Activated CD4-positive, alpha-beta T cell treated with anti-CD3 and anti-CD28 coated beads, Interleukin-2, amount 50 U/mL, for 16 hours (primary cell): ENCODE data around the gene ZEB2.

Source experiments
- DNase-seq: peaks from one replicate; pipeline ENCODE4 v3.0.0-alpha.2; 2020

The ZEB2 gene

DNA sequence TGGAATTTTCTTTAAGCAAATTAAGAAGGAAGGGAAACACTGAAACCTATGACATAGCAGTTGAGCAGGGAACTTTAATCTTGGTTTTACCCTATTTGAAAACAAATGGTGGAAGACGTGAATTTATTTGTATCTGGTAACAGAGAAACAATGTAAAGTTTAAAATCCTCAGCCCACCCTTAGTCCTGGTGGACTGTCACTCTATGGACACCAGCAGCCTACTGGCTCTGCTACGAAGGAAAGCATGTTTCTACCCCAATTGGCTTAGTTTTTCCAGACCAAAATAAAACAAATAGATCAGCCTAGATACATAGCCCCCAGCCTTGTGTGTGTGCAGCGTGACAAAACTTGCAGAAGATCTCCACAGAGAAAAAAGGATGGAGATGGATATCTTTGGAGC is 7.4 kb downstream of the ZEB2 start:
- no peak for DNase-seq

GRCh38 chr2:144511937-144512336 is 8.0 kb downstream of the ZEB2 start:
- DNase-seq = no peak

DNA sequence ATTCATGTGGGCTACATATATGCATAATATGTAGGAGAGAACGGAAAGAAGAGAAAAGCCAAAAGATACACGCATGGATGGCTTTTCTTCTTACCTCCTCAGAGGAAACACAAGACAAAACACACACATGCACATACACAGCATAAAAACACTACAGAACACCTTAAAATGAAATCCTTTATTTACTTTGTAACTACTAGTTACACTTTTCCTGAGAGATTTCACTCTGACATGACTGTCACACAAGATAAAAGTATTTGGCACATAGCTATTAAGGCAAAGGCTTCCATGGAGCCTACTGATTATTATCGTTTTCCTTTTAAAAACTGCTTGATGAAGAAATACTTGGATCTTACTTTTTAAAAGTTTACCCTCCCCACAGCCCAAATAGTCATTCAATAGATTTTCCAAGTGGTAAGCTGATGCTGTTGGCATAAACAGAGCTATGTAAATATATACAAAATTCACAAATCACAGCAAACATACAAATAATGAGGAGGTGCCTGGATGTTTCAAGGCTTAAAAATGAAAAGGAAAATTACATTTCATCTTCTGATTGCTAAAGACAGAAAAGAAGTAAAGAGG is 8.6 kb downstream of the ZEB2 start:
- DNase-seq = no peak

DNA sequence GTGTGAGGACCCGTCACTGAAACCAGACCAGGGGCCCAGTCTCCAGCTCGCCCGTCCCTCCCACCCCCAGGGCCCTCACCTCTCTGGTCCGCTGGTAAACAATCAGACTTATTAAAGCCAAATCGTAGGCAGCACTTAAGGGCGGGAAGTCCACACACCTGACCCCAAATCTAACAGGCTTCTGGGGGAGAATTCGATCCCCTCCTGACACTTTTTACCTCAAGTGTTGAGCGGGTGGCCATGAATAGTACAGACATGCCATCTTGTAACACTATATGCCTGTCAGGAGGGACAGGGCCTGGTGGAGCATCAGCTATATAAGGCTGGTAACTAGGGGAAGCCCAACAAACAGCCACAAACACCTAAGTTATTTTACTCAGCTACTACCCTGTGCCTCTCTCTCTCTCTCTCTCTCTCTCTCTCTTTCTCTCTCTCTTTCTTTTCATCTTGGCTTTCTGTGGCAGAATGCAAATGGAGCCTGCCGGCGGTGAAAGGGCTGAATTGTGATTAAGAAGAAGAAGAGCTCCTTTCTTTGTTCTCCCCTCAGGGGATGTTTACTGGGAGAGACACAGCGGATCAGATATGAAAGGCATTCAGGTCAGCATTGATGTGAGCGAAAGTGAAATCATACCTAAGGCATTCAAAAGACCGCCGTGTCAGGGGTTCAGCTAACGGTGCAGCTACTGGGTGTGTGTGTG is 9.5 kb downstream of the ZEB2 start:
- DNase-seq = peak; percentile 62

DNA sequence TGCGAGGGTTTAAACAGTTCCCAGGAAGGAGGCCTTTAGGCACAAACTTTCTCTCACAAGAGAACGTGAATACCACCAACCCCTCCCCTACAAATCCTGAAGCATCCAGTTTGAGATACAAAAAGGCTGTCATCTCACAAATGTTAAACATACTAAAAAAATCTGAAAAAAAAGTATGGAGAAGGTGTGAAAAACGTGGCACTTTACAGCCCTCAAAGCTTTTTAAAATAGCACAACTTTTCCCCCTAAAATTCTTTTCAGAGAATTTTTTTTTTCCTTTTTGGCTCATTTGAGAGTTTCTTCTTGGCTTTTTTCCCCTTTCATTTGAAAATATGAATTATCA is 10.1 kb downstream of the ZEB2 start:
- DNase-seq = no peak

GRCh38 chr2:144509001-144509878 is 10.7 kb downstream of the ZEB2 start:
- no peak for DNase-seq

DNA sequence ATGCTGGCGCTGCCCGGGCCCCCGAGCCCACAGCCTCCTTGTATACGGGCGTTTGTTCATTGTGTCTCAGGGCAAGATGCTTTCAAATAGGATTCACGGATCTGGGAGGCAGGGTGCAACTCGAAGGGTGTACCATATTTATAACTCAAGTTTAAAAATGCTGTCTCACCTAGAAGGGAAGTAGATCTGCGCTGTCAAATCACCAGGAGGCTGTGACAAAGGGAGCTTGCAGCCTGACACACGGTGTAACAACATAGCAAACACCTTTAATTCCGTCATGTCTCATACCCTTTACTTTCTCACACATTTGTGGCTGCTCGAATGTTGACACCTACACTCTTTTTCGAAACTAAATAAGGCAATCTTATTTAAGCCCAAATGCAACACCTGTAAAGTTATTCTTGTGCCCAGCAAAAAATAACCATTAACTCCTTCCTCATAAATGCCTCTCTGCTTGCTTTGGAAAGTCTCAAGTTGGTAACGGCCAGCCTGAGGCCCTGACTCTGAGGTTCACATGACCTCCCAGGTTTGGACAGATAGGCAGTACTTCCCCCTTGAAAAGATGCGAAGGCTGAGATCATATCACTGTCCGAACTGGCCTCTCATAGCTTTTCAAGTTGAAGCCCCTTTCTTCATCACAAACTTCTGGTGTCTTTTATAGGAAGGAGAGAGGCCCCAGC is 11.6 kb downstream of the ZEB2 start:
- DNase-seq = no peak

DNA sequence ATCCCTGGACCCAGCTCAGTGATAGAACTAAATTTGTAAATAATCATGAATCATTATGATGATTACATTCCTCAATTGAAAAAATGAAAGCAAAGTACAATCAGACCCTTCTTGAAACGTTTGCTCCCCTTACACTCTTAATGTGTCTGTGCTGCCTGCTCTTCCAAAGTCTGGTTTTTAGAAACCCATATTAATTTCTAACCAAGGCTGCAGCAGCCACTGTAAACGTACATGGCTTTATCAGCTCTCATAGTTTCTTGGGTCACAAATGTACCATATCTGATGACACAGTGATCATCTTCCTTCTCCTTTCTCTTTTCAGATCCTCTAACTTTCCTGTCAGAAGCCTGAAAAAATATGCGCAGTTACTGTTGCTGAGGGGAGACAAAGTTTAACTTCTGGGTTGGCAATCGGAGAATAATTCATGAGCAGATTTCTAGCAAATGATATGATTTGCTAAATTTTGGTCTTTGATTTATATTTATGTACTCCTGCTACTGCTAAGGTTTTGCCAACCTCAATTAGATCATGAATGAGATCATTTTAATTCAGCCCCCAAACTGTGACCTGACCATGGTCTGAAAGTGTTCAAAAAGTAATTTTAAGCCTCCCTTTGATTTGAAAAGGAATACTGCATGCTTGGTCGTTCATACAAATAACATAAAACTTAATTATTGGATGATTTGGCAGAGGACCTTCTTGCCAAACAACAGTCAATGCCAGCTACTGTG is 12.3 kb downstream of the ZEB2 start:
- no peak for DNase-seq

GRCh38 chr2:144505245-144505831 is 14.6 kb downstream of the ZEB2 start:
- DNase-seq = peak; percentile 51

DNA sequence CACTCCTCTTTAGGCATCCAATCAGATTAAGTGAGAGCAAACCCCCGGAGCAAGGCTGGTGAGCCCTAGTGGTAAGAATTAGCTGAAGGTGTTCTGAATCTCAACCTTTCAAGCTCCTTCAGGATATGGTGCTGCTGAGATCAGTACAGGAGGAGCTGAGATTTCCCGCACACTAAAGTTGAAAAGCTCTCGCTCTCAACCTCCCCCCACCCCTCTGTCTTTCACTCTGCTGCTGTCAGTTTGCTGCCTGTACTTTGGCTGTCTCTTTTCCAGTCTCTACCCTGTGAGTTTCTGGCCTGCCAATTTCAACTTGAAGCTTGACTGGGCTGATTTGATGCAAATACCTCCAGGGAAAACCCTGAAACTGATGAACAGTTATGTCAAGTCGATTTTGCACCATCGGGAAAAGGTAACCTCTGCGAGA is 15.7 kb downstream of the ZEB2 start:
- DNase-seq = no peak

GRCh38 chr2:144503242-144503641 is 16.7 kb downstream of the ZEB2 start:
- DNase-seq = no peak

DNA sequence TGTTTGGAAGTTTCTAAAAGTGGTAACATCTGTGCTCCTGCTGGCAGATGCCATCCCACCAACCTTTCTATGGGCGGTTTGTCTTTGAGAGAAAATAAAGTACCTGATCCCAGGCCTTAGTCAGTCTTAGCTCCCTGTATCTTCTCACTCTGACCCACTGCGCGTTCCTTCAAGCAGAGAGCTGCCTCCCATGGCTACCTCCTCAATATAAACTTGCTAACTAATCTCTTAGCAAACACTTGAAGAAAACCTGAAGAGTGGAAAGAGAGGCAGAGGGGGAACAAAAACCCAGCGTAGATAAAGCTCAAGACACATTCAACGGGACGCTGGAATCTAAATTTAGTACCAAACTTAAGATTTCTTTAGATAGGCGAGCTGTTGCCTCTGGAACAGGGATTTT is 17.6 kb downstream of the ZEB2 start:
- no peak for DNase-seq

- no peak for DNase-seq
These were observed 18.3 kb downstream of the ZEB2 start for GRCh38 chr2:144501627-144502026.

- no peak for DNase-seq
These were observed 18.8 kb downstream of the ZEB2 start for GRCh38 chr2:144501118-144501517.

DNA sequence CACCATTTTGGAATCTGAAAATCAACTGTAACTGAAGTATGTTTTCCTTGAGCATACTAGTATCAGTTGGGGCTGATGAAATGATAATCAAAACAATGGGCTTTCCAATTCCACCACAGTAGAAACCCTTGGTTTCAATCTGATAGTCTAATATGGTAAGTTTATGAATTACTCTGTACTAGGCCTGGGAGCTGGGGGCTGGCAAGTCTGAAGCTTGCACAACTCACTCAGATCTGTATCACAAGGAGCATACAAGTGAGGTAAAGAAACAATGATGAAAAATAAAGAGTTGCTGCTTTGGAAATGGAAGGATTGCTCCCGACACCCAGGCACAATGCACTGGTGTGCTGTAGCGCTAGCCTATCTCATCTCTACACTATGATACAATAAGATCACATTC is 19.4 kb downstream of the ZEB2 start:
- DNase-seq = peak; percentile 49

GRCh38 chr2:144498277-144498676 is 21.6 kb downstream of the ZEB2 start:
- DNase-seq = no peak

DNA sequence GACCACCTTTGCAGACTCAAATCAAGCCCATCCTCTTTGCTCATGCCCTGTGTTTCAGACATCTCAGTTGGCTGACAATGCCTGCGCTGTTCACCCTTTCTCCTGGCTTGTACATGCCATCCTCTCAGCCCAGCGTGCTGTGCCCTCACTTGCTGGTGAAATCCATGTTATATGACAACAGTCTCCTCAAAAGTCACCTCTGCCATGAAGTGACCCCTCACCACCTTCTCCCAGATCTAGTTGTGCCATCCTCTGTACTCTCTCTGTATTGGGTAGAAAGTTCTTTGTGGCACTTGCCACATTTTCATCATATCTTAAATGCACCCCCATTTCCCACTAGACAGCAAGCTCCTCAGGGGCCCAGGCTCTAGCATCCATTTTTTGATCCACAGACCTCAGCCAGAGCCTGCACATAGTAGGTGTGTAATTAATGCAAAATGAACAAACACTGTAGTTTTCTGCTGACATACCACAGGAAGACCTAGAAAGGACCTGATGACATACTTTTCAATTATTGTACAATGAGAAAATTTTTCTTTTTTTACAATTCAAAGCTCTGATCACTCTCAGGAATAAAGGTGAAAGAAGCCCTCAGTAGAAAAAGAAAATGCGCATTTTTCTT is 22.8 kb downstream of the ZEB2 start:
- no peak for DNase-seq

DNA sequence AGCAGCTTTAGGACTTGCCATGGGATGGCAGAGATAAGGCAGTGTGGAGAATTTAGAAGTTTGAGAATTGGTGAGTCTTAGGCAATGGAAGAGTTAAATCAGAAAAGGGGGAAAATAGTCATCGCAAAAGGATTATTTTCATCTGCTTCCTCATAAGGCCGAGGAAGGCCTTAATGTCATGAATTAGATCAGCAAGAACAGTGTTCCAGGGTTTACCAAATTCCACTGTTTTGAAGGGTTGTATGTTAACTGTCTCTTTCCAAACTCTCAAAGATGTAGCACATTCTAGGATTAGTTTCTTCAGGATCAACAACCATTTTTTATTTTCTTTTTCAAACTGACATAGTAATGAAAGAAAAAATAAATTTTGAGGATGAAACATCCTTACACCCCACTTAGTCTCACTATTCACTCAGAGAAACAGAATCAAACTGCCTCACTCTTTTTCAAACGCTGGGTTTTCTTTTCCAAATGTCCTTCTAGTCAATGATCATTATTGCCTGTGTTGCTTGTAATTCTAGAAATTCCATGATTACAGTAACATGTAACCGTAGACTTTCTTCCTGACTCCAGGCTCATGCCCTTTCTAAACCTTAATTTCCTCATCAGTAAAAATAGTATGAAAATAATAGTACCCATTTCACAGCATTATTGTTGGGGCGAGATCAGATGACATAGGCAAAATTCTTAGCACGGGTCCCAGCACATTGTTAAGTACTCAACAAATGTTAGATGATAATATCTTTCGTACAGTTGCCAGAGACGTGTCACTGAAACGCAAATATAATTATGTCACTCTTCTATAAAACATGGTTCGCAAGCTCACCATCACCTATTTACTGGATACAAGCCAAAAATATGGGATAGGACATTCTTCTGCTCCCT is 23.6 kb downstream of the ZEB2 start:
- no peak for DNase-seq

GRCh38 chr2:144495227-144496091 is 24.5 kb downstream of the ZEB2 start:
- no peak for DNase-seq
